OCI-LY3 (cell line): ENCODE measurements around the gene SEL1L.
"Not testable (repeated sequence)": the region's sequence is repeated elsewhere in the genome, so short reads cannot be mapped to it uniquely, and the experiment has no call there.

Source experiments
- H2AFZ ChIP-seq: fragments of 200-600, 300-600 bp; shearing (Covaris generic); 2 replicates; pipeline ENCODE4 v1.6.0; 2014; ENCODE audit warnings: antibody characterized with exemption, low read depth, low read length
- H3K27ac ChIP-seq: fragments of 200-600, 300-600 bp; sonication (generic); 2 replicates; pipeline ENCODE4 v1.5.1; 2014; ENCODE audit warnings: mild to moderate bottlenecking, low read length, moderate library complexity, mixed read lengths
- H3K27me3 ChIP-seq: fragments of 200-600, 300-600 bp; sonication (generic); 2 replicates; pipeline ENCODE4 v1.6.1; 2014; ENCODE audit warnings: low read depth, low read length, mixed read lengths
- H3K36me3 ChIP-seq: fragments of 200-600, 300-600 bp; sonication (generic); replicated peaks from 2 replicates; pipeline ENCODE3; 2014; ENCODE audit warnings: low read depth, low read length, mixed read lengths
- H3K4me1 ChIP-seq: fragments of 300-600, 200-600 bp; sonication (generic); 2 replicates; pipeline ENCODE4 v1.6.1; 2014; ENCODE audit warnings: low read length, mixed read lengths
- H3K4me2 ChIP-seq: fragments of 200-600, 300-600 bp; sonication (generic); 2 replicates; pipeline ENCODE4 v1.6.1; 2014; ENCODE audit warnings: low read length, mixed read lengths
- H3K4me3 ChIP-seq: fragments of 300-600, 200-600 bp; sonication (generic); 2 replicates; pipeline ENCODE4 v1.5.1; 2014; ENCODE audit warnings: antibody characterized with exemption, mild to moderate bottlenecking, low read length, moderate library complexity
- H3K79me2 ChIP-seq: fragments of 300-600, 200-600 bp; shearing (Covaris generic); 2 replicates; pipeline ENCODE4 v1.6.1; 2014; ENCODE audit warnings: mild to moderate bottlenecking, low read length, mixed read lengths
- H3K9ac ChIP-seq: fragments of 300-600, 200-600 bp; shearing (Covaris generic); 2 replicates; pipeline ENCODE4 v1.6.0; 2014; ENCODE audit warnings: mild to moderate bottlenecking, low read length, moderate library complexity
- H3K9me3 ChIP-seq: fragments of 200-600, 300-600 bp; shearing (Covaris generic); 2 replicates; pipeline ENCODE4 v1.6.1; 2014; ENCODE audit warnings: low read length, mixed read lengths; ENCODE audit not compliant: insufficient read depth
- H4K20me1 ChIP-seq: fragments of 200-600, 300-600 bp; sonication (generic); 2 replicates; pipeline ENCODE4 v1.6.1; 2016; ENCODE audit warnings: low read length, mixed read lengths; ENCODE audit not compliant: insufficient read depth
- CTCF ChIP-seq: fragments of 200-600, 300-600 bp; sonication (generic); IDR thresholded peaks from 2 replicates; pipeline ENCODE4 v1.5.1; 2014; ENCODE audit warnings: antibody characterized with exemption, low read length, low read depth
- EZH2phosphoT487 ChIP-seq: fragments of 200-600 bp; shearing (Covaris generic); IDR thresholded peaks from 2 replicates; pipeline ENCODE4 v1.6.1; 2018; ENCODE audit warnings: antibody characterized with exemption, mixed run types, low read depth

Gene SEL1L

GRCh38 chr14:81466854-81467253 is 66.8 kb downstream of the SEL1L start:
- H3K27ac ChIP-seq, result no peak overlapping the region
- H3K36me3 ChIP-seq, result peaks cover 3% of the 10 kb centered on the region
- H2AFZ ChIP-seq, result no peak overlapping the region
- no peaks in the 10 kb centered on the region for H3K9me3 ChIP-seq
- H4K20me1 ChIP-seq, result no peaks in the 10 kb centered on the region
- no peak for TF ChIP-seq CTCF
- TF ChIP-seq EZH2phosphoT487, result no peak
- H3K4me2 ChIP-seq, result no peak overlapping the region
- peaks cover 35% of the 10 kb centered on the region for H3K4me1 ChIP-seq
- H3K4me3 ChIP-seq, result no peak overlapping the region
- H3K9ac ChIP-seq, result no peak overlapping the region
- H3K79me2 ChIP-seq, result no peaks in the 10 kb centered on the region
- no peaks in the 10 kb centered on the region for H3K27me3 ChIP-seq

- no peaks in the 10 kb centered on the region for H3K79me2 ChIP-seq
- H3K4me3 ChIP-seq, result no peak overlapping the region
- peaks cover 24% of the 10 kb centered on the region for H3K4me1 ChIP-seq
- no peak overlapping the region for H3K27ac ChIP-seq
- H4K20me1 ChIP-seq, result no peaks in the 10 kb centered on the region
- no peak overlapping the region for H2AFZ ChIP-seq
- TF ChIP-seq EZH2phosphoT487, result no peak
- TF ChIP-seq CTCF, result no peak
- H3K9ac ChIP-seq, result no peak overlapping the region
- H3K9me3 ChIP-seq, result no peaks in the 10 kb centered on the region
- no peaks in the 10 kb centered on the region for H3K27me3 ChIP-seq
- no peaks in the 10 kb centered on the region for H3K36me3 ChIP-seq
- H3K4me2 ChIP-seq, result no peak overlapping the region
These were observed 68.0 kb downstream of the SEL1L start for GRCh38 chr14:81465507-81466228.

- Histone ChIP-seq H3K9ac (peak overlapping the region; percentile 86), H3K4me3 (peak overlapping the region; percentile 90), H3K27ac (peak overlapping the region; percentile 84)
These were observed 68.7 kb downstream of the SEL1L start for GRCh38 chr14:81465003-81465392.

GRCh38 chr14:81464253-81465002 is 69.2 kb downstream of the SEL1L start:
- Histone ChIP-seq H3K9ac (peak overlapping the region; percentile 86), H3K27ac (peak overlapping the region; percentile 84), H3K4me2 (peak overlapping the region; percentile 91)

More at GRCh38 chr14:81465003-81465392, 68.7 kb downstream of the SEL1L start:
- H4K20me1 ChIP-seq, H3K36me3 ChIP-seq, H3K27me3 ChIP-seq, H3K79me2 ChIP-seq, H3K9me3 ChIP-seq: not testable (repeated sequence)
- H3K4me2 ChIP-seq, result peak overlapping the region; percentile 91
- peak overlapping the region; percentile 99 for H2AFZ ChIP-seq
- peaks cover 17% of the 10 kb centered on the region for H3K4me1 ChIP-seq

GRCh38 chr14:81462356-81462755 is 71.3 kb downstream of the SEL1L start:
- not testable (repeated sequence) for H3K9ac ChIP-seq, H3K27me3 ChIP-seq, H3K4me1 ChIP-seq, H4K20me1 ChIP-seq, H3K4me3 ChIP-seq, H3K27ac ChIP-seq, H3K36me3 ChIP-seq, H3K9me3 ChIP-seq, H3K79me2 ChIP-seq, H2AFZ ChIP-seq, H3K4me2 ChIP-seq

More at GRCh38 chr14:81464253-81465002, 69.2 kb downstream of the SEL1L start:
- Histone ChIP-seq H3K36me3 (no peaks in the 10 kb centered on the region), H3K27me3 (no peaks in the 10 kb centered on the region), H3K4me1 (peaks cover 11% of the 10 kb centered on the region), H2AFZ (peak overlapping the region; percentile 99), H3K4me3 (peak overlapping the region; percentile 90), H3K9me3 (no peaks in the 10 kb centered on the region), H4K20me1 (no peaks in the 10 kb centered on the region), H3K79me2 (no peaks in the 10 kb centered on the region)
- TF ChIP-seq CTCF, result peak; percentile 95
- no peak for TF ChIP-seq EZH2phosphoT487
